Stimulated activated CD4-positive, alpha-beta T cell treated with anti-CD3 and anti-CD28 coated beads, Interleukin-15, amount 100 ng/mL, for 24 hours (primary cell): ENCODE data around the gene ENOX1.

Source experiments
- DNase-seq: peaks from one replicate; pipeline ENCODE4 v3.0.0-alpha.2; 2020

Gene ENOX1

GRCh38 chr13:43232144-43232872 is 554.5 kb downstream of the ENOX1 start:
- DNase-seq = no peak

GRCh38 chr13:43230989-43231388 is 555.8 kb downstream of the ENOX1 start:
- DNase-seq = no peak

GRCh38 chr13:43229506-43229905 is 557.3 kb downstream of the ENOX1 start:
- no peak for DNase-seq

GRCh38 chr13:43227721-43228120 is 559.1 kb downstream of the ENOX1 start:
- no peak for DNase-seq

DNA sequence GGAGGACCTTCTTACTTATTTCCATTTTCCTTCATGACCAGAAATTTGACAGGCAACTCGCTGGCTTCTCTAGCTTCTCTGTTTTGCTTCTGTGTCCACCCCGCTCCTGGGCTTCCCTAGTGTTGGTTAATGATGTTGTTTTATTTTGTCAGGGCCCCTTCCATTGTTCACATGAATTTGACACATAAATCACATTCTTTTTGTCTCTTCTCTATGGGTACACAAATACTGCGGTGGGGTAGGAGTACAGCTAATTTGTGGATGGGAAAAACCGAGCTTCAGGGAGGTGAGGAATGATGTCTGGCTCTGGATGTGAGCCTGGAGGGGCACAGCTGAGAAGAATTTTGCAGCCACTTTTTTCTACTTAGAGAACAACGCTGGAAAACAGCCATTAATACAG is 563.6 kb downstream of the ENOX1 start:
- no peak for DNase-seq

DNA sequence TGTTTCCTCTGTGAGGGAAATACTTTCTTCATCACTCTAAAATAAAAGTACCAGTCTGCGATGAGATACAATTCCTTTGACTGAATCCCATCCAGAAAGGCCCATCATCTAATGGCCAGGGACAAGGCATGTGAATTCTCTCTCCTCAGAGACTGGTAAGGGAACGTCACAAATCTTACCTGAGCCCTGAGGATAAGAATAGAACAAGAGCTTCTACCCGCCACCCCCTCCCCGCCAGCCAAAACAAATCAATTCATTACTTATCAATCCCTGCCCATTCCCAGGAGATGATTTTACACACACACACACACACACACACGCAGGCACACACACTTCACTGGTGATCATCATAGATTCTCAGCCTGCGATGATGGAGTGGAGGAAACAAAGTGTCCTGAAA is 564.7 kb downstream of the ENOX1 start:
- DNase-seq = no peak

GRCh38 chr13:43221611-43222010 is 565.2 kb downstream of the ENOX1 start:
- no peak for DNase-seq

DNA sequence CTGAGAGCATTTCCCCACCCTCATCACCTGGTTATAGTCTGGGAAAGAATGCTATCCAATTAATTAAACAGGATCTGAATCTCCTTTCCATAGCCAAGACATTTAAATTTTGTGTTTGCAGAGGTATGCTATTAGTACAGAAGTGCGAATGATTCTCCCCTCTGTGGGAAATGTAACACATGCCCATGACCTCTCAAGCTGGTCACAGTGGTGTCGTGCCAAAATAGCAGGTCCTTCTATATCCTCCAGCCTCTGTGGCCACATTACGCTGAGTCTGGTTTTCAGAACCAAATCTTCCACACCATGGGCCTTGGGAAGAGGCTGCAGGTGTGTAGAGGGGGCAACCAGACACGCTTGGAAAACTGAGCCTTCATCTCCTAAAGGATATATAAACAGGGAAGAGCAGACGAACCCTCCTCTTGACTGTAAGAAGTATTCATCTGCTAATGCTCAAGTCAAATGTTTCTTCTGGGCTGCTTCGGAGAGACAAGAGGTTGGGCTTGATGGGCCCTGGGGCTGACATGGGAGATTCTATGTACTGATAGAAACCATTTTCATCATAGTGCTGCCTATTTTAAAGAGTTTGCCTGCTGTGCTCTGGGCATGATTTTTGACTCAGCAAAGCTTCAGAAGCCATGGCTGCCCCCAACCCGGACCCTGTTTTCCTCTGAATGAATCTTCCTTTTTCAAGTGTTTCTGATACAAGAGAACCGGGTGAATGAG is 565.7 kb downstream of the ENOX1 start:
- DNase-seq = no peak

DNA sequence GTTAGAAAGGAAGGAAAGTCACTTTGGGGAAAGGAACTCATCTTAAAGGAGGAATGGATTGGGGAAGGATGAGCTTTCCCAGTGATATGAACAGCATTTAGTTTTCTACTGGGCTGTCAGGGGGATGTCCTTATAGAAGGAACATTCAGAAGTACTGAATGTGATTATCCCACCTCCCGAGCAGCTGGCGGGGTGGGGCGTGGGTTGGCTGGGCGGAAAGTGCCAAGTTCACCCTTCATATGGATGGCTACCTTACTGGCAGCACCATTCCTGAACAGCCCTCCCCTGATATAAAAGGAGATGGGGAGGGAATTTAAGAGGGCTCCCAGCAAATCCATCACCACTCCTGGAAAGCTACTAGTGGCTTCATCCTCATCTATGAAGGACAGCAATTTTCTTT is 572.6 kb downstream of the ENOX1 start:
- no peak for DNase-seq

- no peak for DNase-seq
Measured at GRCh38 chr13:43206838-43207237, 579.9 kb downstream of the ENOX1 start.

- no peak for DNase-seq
Measured at GRCh38 chr13:43205416-43205815, 581.4 kb downstream of the ENOX1 start.

DNA sequence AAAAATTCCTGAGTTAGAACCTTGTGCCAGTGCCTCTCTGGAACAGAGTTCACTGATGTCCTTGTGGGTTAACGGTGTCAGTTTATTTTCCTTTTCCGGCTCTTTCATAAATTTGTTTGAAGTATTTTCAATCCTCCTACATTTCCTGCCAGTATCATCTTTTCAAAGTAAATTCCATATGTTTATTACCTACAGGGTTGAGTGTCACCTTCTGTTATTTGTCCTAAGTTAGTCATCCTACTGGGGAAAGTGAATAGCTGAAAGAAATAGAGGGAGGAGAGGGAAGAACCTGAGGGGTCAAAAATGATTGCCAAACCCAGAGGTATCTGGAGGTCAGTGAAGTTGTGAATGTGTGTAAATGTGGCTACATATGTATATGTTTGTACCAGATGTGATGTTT is 582.2 kb downstream of the ENOX1 start:
- DNase-seq = no peak

GRCh38 chr13:43203781-43204180 is 583.0 kb downstream of the ENOX1 start:
- DNase-seq = no peak

GRCh38 chr13:43200736-43201135 is 586.0 kb downstream of the ENOX1 start:
- no peak for DNase-seq

- DNase-seq = no peak
Measured at GRCh38 chr13:43200307-43200706, 586.5 kb downstream of the ENOX1 start.

- no peak for DNase-seq
Measured at GRCh38 chr13:43196750-43197370, 589.9 kb downstream of the ENOX1 start.

DNA sequence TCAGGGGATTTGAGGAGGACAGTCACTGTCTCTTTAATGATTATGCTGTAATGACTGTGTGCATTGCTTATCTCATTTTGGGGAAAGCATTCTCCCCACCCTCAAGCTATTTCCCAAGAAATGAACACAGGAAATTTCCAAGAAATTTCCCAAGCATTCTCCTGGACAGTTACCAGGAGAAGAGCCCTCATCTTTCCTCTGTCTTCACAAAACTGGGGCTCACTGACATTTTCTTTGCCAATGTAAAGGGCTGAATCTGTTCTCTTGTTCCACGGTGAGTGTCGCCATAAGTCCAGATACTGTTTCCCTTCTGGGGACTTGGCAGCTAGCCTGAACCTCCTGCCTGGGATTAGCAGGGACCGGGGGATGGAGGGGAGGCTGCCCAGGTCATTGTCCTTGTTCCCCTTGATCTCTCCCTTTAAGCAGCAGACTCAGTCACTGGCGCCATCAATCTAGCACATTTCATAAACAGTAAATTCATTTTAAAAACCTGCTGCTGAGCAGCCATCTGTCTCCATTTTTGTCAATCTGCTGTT is 590.6 kb downstream of the ENOX1 start:
- DNase-seq = no peak

GRCh38 chr13:43195551-43195950 is 591.2 kb downstream of the ENOX1 start:
- no peak for DNase-seq

DNA sequence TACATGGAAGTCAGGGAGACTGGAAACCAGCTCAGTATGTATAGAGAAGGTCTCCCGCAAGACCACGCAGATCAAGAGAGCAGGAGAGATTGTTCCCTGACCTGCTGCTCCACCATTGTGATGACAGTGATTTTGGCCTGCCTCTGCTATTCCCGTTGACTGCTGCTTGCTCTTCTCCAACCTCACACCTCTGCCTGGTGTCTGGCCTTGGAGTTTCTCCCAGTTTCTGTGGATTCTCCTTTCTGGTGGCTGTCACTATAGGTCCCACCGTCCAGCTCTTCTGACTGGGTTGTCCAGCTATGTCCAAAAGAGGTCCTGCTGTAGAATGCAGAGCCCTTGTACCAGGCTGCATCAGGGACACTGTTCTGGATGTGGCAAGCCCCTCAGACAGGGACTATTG is 591.7 kb downstream of the ENOX1 start:
- DNase-seq = no peak

GRCh38 chr13:43193789-43194420 is 592.9 kb downstream of the ENOX1 start:
- no peak for DNase-seq

GRCh38 chr13:43191546-43191945 is 595.2 kb downstream of the ENOX1 start:
- no peak for DNase-seq

DNA sequence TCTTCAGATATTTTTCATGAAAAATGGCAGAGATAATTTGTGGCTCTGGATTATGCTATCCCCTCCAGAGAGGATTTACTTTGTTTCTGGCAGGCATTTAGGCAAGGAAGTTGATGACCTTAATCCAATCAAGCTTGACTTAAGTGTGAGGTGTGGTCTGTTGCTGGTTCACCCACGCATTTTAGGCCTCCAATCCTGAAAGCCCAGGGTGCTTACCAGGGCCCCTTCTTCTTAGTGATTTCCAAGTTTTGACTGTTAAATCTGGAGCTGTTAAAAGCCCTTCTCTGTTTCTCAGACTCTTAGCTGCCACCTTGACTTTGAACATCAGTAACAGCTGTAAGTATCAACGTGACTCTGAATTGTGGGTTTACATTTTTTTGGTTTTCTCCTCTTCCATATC is 601.5 kb downstream of the ENOX1 start:
- no peak for DNase-seq

DNA sequence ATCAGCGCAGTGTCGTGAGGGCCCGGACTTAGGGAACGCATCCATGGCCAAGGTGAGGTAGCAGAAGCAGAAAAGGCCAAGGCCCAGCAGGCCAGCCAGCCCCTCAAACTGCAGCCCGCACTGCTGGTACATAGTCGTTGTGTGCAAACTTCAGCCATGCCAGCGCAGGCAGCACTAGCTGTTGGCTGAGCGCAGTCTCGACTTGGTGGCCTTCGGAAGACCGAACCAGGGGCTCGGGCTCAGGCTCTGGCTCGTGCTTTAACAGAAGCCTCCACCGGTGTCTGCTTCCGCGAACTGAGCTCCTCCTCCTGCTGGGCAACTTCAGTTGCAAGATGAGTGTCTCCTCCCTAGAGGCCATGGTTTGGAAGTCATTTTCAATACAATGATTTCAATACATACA is 605.9 kb downstream of the ENOX1 start:
- DNase-seq = no peak
